Measurements from ENCODE around the gene B4GAT1. TPM values are rescaled to one million over a fixed set of nuclear protein-coding genes. Genes with fewer than 3 reads are reported as not detected.
"Not testable (repeated sequence)": the region's sequence is repeated elsewhere in the genome, so short reads cannot be mapped to it uniquely, and the experiment has no call there.

B4GAT1 gene
- polyA plus RNA-seq, 2 of the 4 experiments (the other 2 are of a cell fraction) = 11.0 to 18.0 TPM

DNA sequence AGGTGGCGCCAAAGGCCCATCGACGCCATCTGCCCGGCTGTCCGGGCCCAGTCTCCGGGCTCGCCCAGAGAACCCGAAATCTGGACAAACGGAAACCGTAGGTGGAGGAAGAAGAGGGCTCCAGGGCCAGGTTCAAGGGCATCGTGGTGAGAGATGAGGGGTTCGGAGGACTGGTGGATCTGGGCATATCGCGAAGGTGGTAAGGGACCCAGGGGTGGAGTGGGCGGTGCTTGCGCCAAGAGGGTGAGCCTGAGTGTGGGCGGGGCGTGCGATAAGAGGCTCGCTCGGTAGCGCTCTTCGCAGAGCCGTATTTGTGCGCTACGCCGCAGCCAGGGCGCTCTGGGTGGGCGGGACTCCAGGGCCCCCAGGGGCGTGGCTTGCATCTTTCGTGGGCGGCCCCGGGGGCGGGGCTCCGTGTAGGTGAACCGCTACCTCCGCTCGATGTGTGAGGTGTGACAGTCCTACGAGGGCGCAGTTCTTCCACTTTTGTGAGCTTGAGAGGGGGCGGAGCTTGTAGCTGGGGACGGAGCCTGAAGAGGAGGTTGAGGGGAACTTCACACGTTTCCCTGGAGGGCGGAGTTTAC, 35.4 kb downstream of the B4GAT1 start (continued):
- no peak for TF ChIP-seq HES2 (IDR thresholded peaks at IDR 0.05)
- no peak for TF ChIP-seq ZSCAN20 (CRISPR knock-in tag; IDR thresholded peaks at IDR 0.05)
- no peak for TF ChIP-seq MYC (IDR thresholded peaks at IDR 0.05; ENCODE audit: borderline replicate concordance, low read length)
- TF ChIP-seq ELK1 (IDR thresholded peaks at IDR 0.05; ENCODE audit: low read depth, low read length) = no peak
- TF ChIP-seq JUNB (IDR thresholded peaks at IDR 0.05) = no peak
- TF ChIP-seq, protein P1, sequence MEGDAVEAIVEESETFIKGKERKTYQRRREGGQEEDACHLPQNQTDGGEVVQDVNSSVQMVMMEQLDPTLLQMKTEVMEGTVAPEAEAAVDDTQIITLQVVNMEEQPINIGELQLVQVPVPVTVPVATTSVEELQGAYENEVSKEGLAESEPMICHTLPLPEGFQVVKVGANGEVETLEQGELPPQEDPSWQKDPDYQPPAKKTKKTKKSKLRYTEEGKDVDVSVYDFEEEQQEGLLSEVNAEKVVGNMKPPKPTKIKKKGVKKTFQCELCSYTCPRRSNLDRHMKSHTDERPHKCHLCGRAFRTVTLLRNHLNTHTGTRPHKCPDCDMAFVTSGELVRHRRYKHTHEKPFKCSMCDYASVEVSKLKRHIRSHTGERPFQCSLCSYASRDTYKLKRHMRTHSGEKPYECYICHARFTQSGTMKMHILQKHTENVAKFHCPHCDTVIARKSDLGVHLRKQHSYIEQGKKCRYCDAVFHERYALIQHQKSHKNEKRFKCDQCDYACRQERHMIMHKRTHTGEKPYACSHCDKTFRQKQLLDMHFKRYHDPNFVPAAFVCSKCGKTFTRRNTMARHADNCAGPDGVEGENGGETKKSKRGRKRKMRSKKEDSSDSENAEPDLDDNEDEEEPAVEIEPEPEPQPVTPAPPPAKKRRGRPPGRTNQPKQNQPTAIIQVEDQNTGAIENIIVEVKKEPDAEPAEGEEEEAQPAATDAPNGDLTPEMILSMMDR (IDR thresholded peaks at IDR 0.05) = peak; percentile 98
- no peak for TF ChIP-seq RCOR1 (IDR thresholded peaks at IDR 0.05; ENCODE audit: low read depth, low read length)
- TF ChIP-seq FOSB (CRISPR knock-in tag; IDR thresholded peaks at IDR 0.05) = no peak
- no peak for TF ChIP-seq NPAS2 (CRISPR knock-in tag; IDR thresholded peaks at IDR 0.05; ENCODE audit: borderline replicate concordance)
- no peak for TF ChIP-seq EP300 (IDR thresholded peaks at IDR 0.05)

GRCh38 chr11:66311470-66311964, 35.9 kb downstream of the B4GAT1 start:
- H3K27ac ChIP-seq = peak overlapping the region; percentile 76 to 88
- no peak for FAIRE-seq
- 17% methylated on average over 23 of the region's 26 CpGs for WGBS (ENCODE audit: missing lambda C conversion rate)
- DNase-seq (ENCODE audit: low read depth in 1 of 2, low spot score in 1 of 2) = no peak
- H3K9me3 ChIP-seq = no peaks in the 10 kb centered on the region
- H3K4me2 ChIP-seq = peak overlapping the region; percentile 79
- peaks cover 13% of the 10 kb centered on the region for H3K4me1 ChIP-seq
- CTCF ChIA-PET = interaction anchor here (0.5 to 12.2 kb wide), 30 partner anchors 9 to 685 kb away, joined by 3 to 247 read pairs (median 8); partner anchors contain the start of genes B4GAT1, BRMS1, MRPL11 and RIN1
- peak overlapping the region; percentile 42 for H3K4me3 ChIP-seq
- POLR2A ChIA-PET = interaction anchor here (1.1 to 3.0 kb wide), 4 partner anchors 15 to 169 kb away, joined by 3 to 42 read pairs (median 8); partner anchors contain the start of genes DPP3 and RIN1
- no peak for TF ChIP-seq SREBF2 (IDR thresholded peaks at IDR 0.05)
- TF ChIP-seq CEBPB (IDR thresholded peaks at IDR 0.05) = no peak
- TF ChIP-seq RNF2 (IDR thresholded peaks at IDR 0.05; ENCODE audit: borderline replicate concordance, low read depth) = no peak
- TF ChIP-seq EP300 (IDR thresholded peaks at IDR 0.05) = no peak
- TF ChIP-seq ATOH8 (CRISPR knock-in tag; IDR thresholded peaks at IDR 0.05; ENCODE audit: low read depth) = no peak
- TF ChIP-seq RCOR1 (IDR thresholded peaks at IDR 0.05; ENCODE audit: low read depth, low read length) = no peak
- TF ChIP-seq HDAC2 (IDR thresholded peaks at IDR 0.05) = no peak
- TF ChIP-seq GATA3 (IDR thresholded peaks at IDR 0.05; ENCODE audit: borderline replicate concordance) = no peak; the same call in 1 of the 2 replicates
- TF ChIP-seq, protein P2, sequence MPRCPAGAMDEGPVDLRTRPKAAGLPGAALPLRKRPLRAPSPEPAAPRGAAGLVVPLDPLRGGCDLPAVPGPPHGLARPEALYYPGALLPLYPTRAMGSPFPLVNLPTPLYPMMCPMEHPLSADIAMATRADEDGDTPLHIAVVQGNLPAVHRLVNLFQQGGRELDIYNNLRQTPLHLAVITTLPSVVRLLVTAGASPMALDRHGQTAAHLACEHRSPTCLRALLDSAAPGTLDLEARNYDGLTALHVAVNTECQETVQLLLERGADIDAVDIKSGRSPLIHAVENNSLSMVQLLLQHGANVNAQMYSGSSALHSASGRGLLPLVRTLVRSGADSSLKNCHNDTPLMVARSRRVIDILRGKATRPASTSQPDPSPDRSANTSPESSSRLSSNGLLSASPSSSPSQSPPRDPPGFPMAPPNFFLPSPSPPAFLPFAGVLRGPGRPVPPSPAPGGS (IDR thresholded peaks at IDR 0.05) = no peak
- TF ChIP-seq HES2 (IDR thresholded peaks at IDR 0.05) = no peak
- TF ChIP-seq NFE2L2 (conservative IDR thresholded peaks at IDR 0.05; ENCODE audit: low read length) = no peak
- TF ChIP-seq NPAS2 (CRISPR knock-in tag; IDR thresholded peaks at IDR 0.05; ENCODE audit: borderline replicate concordance) = no peak
- no peak for TF ChIP-seq ESRRA (IDR thresholded peaks at IDR 0.05; ENCODE audit: borderline replicate concordance, low read length)
- TF ChIP-seq, protein P1 (IDR thresholded peaks at IDR 0.05) = no peak
- no peak for TF ChIP-seq SMC3 (IDR thresholded peaks at IDR 0.05)
- TF ChIP-seq ZC3H11A (IDR thresholded peaks at IDR 0.05) = no peak
- no peak for TF ChIP-seq KDM1A (IDR thresholded peaks at IDR 0.05; ENCODE audit: low read depth)
- ATAC-seq = peak; percentile 3 to 6; a peak in 3 of 6 replicates

- ATAC-seq; H3K27ac ChIP-seq; H3K4me3 ChIP-seq; H3K9me3 ChIP-seq; DNase-seq (ENCODE audit: low read depth in 1 of 2, low spot score in 1 of 2); FAIRE-seq; H3K4me2 ChIP-seq: not testable (repeated sequence)
- H3K4me1 ChIP-seq = peaks cover 13% of the 10 kb centered on the region
- 83% methylated on average over 18 of the region's 18 CpGs for WGBS (ENCODE audit: missing lambda C conversion rate)
- POLR2A ChIA-PET = interaction anchor here (2.4 to 3.0 kb wide), 3 partner anchors 16 to 169 kb away, joined by 5 to 42 read pairs (median 11); partner anchors contain the start of genes DPP3 and RIN1
- CTCF ChIA-PET = interaction anchor here (0.5 to 12.2 kb wide), 31 partner anchors 9 to 684 kb away, joined by 3 to 247 read pairs (median 7); partner anchors contain the start of genes B4GAT1, BRMS1, MRPL11 and RIN1
These were observed 36.5 kb downstream of the B4GAT1 start for GRCh38 chr11:66310803-66311440.
